GM23338 (cell line): ENCODE results near the gene ADAMTS19.

ENCODE experiments used
- CREB1 ChIP-seq: fragments of 250-450 bp; sonication (Bioruptor Pico); IDR thresholded peaks from 2 replicates; pipeline ENCODE4 v1.5.0; 2020; ENCODE audit warnings: low read depth, mild to moderate bottlenecking, moderate library complexity
- EZH2 ChIP-seq: fragments of 200-600 bp; sonication (generic); IDR thresholded peaks from one replicate; pipeline ENCODE4 v1.8.0; 2017; ENCODE audit warnings: antibody characterized with exemption, mild to moderate bottlenecking, low read depth; ENCODE audit not compliant: unreplicated experiment
- EZH2phosphoT487 ChIP-seq: fragments of 200-600 bp; sonication (generic); IDR thresholded peaks from one replicate; pipeline ENCODE4 v1.8.1; 2018; ENCODE audit warnings: antibody characterized with exemption; ENCODE audit not compliant: unreplicated experiment
- JUNB ChIP-seq: IDR thresholded peaks from one replicate; pipeline ENCODE4 v1.6.1; 2016; ENCODE audit warnings: antibody characterized with exemption; ENCODE audit not compliant: unreplicated experiment
- POLR2AphosphoS5 ChIP-seq: IDR thresholded peaks from 2 replicates; pipeline ENCODE4 v1.6.1; 2016; ENCODE audit warnings: antibody characterized with exemption, low read depth
- TF ChIP-seq, protein P1 (sequence below), 2 experiments: fragments of 200-600 bp in 1 of 2; sonication (generic) in 1 of 2; conservative IDR thresholded peaks; 2 replicates each; pipeline versions ENCODE4 v1.5.1 to v1.6.1; 2016 to 2017; ENCODE audit warnings: antibody characterized with exemption in 2 of 2, low read depth in 2 of 2, mild to moderate bottlenecking in 2 of 2, moderate library complexity in 1 of 2
- TF ChIP-seq, protein P2 (sequence below): IDR thresholded peaks from one replicate; pipeline ENCODE4 v1.6.1; 2018; ENCODE audit warnings: antibody characterized with exemption; ENCODE audit not compliant: unreplicated experiment

DNA sequence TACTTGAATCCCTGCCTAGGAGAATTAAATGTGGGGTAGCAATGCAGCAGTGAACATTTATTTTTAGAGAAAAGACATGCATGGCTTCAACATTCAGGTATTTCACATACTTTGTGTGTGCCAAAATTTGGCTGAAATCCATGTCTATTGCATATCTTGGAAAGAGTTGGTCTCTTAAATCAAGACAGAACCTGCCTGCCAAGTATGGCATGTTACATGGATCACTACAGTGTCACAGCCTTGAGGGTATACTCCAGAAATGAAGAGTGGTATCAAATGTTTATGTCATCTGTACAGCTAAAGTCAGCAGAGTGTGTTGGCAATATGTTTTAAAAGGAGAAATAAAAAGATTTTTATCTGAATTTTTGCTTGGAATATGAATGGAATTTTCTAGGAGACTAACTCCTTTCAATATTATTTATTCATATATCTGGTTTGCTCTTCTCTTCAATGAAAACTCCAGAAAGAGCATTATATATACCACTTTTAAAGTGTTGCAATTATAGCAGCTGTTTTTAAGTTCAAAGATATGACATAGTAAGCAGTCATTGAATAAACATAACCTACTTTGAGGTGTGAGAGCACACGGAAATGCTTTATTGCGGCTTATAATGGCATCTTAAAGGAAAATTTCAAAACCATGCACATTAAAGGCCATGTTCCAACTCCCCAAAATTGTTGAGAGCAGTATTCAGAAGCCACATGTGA is 192.4 kb downstream of the ADAMTS19 start:
- TF ChIP-seq, protein P1, sequence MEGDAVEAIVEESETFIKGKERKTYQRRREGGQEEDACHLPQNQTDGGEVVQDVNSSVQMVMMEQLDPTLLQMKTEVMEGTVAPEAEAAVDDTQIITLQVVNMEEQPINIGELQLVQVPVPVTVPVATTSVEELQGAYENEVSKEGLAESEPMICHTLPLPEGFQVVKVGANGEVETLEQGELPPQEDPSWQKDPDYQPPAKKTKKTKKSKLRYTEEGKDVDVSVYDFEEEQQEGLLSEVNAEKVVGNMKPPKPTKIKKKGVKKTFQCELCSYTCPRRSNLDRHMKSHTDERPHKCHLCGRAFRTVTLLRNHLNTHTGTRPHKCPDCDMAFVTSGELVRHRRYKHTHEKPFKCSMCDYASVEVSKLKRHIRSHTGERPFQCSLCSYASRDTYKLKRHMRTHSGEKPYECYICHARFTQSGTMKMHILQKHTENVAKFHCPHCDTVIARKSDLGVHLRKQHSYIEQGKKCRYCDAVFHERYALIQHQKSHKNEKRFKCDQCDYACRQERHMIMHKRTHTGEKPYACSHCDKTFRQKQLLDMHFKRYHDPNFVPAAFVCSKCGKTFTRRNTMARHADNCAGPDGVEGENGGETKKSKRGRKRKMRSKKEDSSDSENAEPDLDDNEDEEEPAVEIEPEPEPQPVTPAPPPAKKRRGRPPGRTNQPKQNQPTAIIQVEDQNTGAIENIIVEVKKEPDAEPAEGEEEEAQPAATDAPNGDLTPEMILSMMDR (conservative IDR thresholded peaks at IDR 0.05; ENCODE audit: low read depth in 2 of 2) = no peak
- TF ChIP-seq EZH2 (no peak), CREB1 (CRISPR knock-in tag) (no peak), EZH2phosphoT487 (no peak), JUNB (no peak), POLR2AphosphoS5 (no peak)
- TF ChIP-seq, protein P2, sequence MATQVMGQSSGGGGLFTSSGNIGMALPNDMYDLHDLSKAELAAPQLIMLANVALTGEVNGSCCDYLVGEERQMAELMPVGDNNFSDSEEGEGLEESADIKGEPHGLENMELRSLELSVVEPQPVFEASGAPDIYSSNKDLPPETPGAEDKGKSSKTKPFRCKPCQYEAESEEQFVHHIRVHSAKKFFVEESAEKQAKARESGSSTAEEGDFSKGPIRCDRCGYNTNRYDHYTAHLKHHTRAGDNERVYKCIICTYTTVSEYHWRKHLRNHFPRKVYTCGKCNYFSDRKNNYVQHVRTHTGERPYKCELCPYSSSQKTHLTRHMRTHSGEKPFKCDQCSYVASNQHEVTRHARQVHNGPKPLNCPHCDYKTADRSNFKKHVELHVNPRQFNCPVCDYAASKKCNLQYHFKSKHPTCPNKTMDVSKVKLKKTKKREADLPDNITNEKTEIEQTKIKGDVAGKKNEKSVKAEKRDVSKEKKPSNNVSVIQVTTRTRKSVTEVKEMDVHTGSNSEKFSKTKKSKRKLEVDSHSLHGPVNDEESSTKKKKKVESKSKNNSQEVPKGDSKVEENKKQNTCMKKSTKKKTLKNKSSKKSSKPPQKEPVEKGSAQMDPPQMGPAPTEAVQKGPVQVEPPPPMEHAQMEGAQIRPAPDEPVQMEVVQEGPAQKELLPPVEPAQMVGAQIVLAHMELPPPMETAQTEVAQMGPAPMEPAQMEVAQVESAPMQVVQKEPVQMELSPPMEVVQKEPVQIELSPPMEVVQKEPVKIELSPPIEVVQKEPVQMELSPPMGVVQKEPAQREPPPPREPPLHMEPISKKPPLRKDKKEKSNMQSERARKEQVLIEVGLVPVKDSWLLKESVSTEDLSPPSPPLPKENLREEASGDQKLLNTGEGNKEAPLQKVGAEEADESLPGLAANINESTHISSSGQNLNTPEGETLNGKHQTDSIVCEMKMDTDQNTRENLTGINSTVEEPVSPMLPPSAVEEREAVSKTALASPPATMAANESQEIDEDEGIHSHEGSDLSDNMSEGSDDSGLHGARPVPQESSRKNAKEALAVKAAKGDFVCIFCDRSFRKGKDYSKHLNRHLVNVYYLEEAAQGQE = no peak
